K562 (cell line): ENCODE measurements around the gene RPP38. TPM values are rescaled to one million over a fixed set of nuclear protein-coding genes. Genes with fewer than 3 reads are reported as not detected.

Experiments
- ATAC-seq: fragments of 200-7000 bp; cut with Tn5 transposase; 3 replicates; pipeline ENCODE4 v1.9.1; 2020; ENCODE audit warnings: moderate library complexity
- BruUV-seq: library from RNA; stranded (reverse); fragments of 400-500 nt; replicated peaks from 2 replicates; lab custom pipeline; 2021; lab: Mats Ljungman, UMichigan
- CTCF ChIA-PET: fragments of 300-600 bp; formaldehyde crosslinking; extraction: SDS; loops from one replicate; lab custom pipeline; 2021; ENCODE audit warnings: low intra/inter-chr PET ratio; lab: Yijun Ruan, JAX
- POLR2A ChIA-PET: fragments of 300-600, 350-650 bp; sonication (Branson Sonifier 250); formaldehyde crosslinking; extraction: SDS; loops from one replicate; lab custom pipeline; 2021; ENCODE audit warnings: antibody characterized with exemption, inconsistent platforms; lab: Yijun Ruan, JAX
- DNase-seq, 4 experiments: peaks; one replicate each; pipeline versions ENCODE4 v3.0.0 to v3.0.0-alpha.2; 2011 to 2018; ENCODE audit warnings: low spot score in 3 of 4, mixed read lengths in 3 of 4; ENCODE audit errors: extremely low read depth in 1 of 4
- FAIRE-seq: peaks from 2 replicates; lab custom pipeline; 2011; peaks lifted over from hg19 to GRCh38; lab: Jason Lieb, UNC
- H2AFZ ChIP-seq: 2 replicates; pipeline ENCODE4 v1.6.0; 2011; ENCODE audit warnings: low read depth, low read length, control low read depth, inconsistent platforms
- H3K27ac ChIP-seq: fragments of 200-600 bp; 3 replicates; pipeline ENCODE4 v1.8.0; 2011; ENCODE audit warnings: low read depth, mild to moderate bottlenecking, control low read depth, inconsistent platforms, low read length, moderate library complexity, mixed read lengths; ENCODE audit errors: extremely low read depth
- H3K27me3 ChIP-seq, 2 experiments: fragments of 300-600 bp in 1 of 2; 2 replicates in 1 of 2; 3 replicates in 1 of 2; pipeline versions ENCODE4 v1.6.0 to v1.8.0; 2011; ENCODE audit warnings: inconsistent platforms in 2 of 2, low read length in 2 of 2, mild to moderate bottlenecking in 1 of 2, mixed read lengths in 1 of 2, moderate library complexity in 1 of 2; ENCODE audit not compliant: control insufficient read depth in 2 of 2, insufficient read depth in 2 of 2
- H3K36me3 ChIP-seq: fragments of 300-600 bp; 3 replicates; pipeline ENCODE4 v1.8.0; 2011; ENCODE audit warnings: mild to moderate bottlenecking, low read length, inconsistent platforms; ENCODE audit not compliant: control insufficient read depth, insufficient read depth
- H3K4me1 ChIP-seq, 2 experiments: fragments of 200-600 bp in 1 of 2; replicated peaks in 1 of 2; 2 replicates in 1 of 2; 3 replicates in 1 of 2; pipeline versions ENCODE4 v1.5.1 to v1.8.0; 2011; ENCODE audit warnings: inconsistent platforms in 2 of 2, low read length in 2 of 2, mild to moderate bottlenecking in 1 of 2, mixed read lengths in 1 of 2, moderate library complexity in 1 of 2; ENCODE audit not compliant: control insufficient read depth in 2 of 2, insufficient read depth in 2 of 2
- H3K4me2 ChIP-seq: 2 replicates; pipeline ENCODE4 v1.6.1; 2011; ENCODE audit warnings: low read length, control low read depth, inconsistent platforms, mixed read lengths; ENCODE audit not compliant: insufficient read depth
- H3K4me3 ChIP-seq: fragments of 200-600 bp; sonication (generic), shearing (Covaris generic); 2 replicates; pipeline ENCODE4 v1.5.1; 2016; ENCODE audit warnings: control low read depth, inconsistent platforms
- H3K79me2 ChIP-seq: fragments of 200-600 bp; 3 replicates; pipeline ENCODE4 v1.8.0; 2011; ENCODE audit warnings: low read length, inconsistent platforms; ENCODE audit not compliant: control insufficient read depth, insufficient read depth
- H3K9ac ChIP-seq, 2 experiments: 2 replicates each; pipeline versions ENCODE4 v1.6.0 to v1.6.1; 2011; ENCODE audit warnings: low read depth in 2 of 2, low read length in 2 of 2, control low read depth in 1 of 2, inconsistent platforms in 1 of 2, mild to moderate bottlenecking in 1 of 2, mixed read lengths in 1 of 2; ENCODE audit not compliant: insufficient read depth in 1 of 2
- H3K9me1 ChIP-seq: one replicate; pipeline ENCODE4 v1.6.0; 2011; ENCODE audit warnings: inconsistent platforms, mild to moderate bottlenecking, low read length, moderate library complexity; ENCODE audit not compliant: control insufficient read depth, insufficient read depth
- H3K9me3 ChIP-seq: replicated peaks from 2 replicates; pipeline ENCODE4 v1.5.1; 2011; ENCODE audit warnings: low read depth, low read length, inconsistent platforms; ENCODE audit not compliant: control insufficient read depth, insufficient read depth
- H4K20me1 ChIP-seq: replicated peaks from 2 replicates; pipeline ENCODE4 v1.6.1; 2011; ENCODE audit warnings: low read length, inconsistent platforms, mixed read lengths; ENCODE audit not compliant: control insufficient read depth, insufficient read depth
- ETV6 ChIP-seq, 3 experiments: fragments of 150-350 bp in 1 of 3; sonication (generic) in 1 of 3; formaldehyde crosslinking in 1 of 3; IDR thresholded peaks; 2 replicates each; pipeline versions ENCODE4 v1.6.1 to v1.8.0; 2014 to 2022; ENCODE audit warnings: borderline replicate concordance in 2 of 3, low read depth in 2 of 3, antibody characterized with exemption in 1 of 3, low read length in 1 of 3, mild to moderate bottlenecking in 1 of 3, missing genetic modification reagents in 1 of 3
- FIP1L1 ChIP-seq: fragments of 200-400 bp; formaldehyde crosslinking; IDR thresholded peaks from 2 replicates; pipeline ENCODE4 v1.6.1; 2018; ENCODE audit warnings: mild to moderate bottlenecking, low read depth, low read length; ENCODE audit not compliant: poor library complexity, severe bottlenecking
- HLTF ChIP-seq: fragments of 450-650 bp; IDR thresholded peaks from 2 replicates; pipeline ENCODE4 v1.6.1; 2016
- HNRNPH1 ChIP-seq: fragments of 200-400 bp; formaldehyde crosslinking; optimal IDR thresholded peaks from 2 replicates; pipeline ENCODE3; 2017; ENCODE audit warnings: low read depth, mild to moderate bottlenecking, low read length, moderate library complexity
- HNRNPK ChIP-seq: fragments of 200-400 bp; formaldehyde crosslinking; IDR thresholded peaks from one replicate; pipeline ENCODE4 v1.6.1; 2018; ENCODE audit warnings: mild to moderate bottlenecking, low read depth, low read length; ENCODE audit not compliant: poor library complexity, severe bottlenecking
- NFIC ChIP-seq: fragments of 450-650 bp; IDR thresholded peaks from 2 replicates; pipeline ENCODE4 v1.6.1; 2017; ENCODE audit warnings: mild to moderate bottlenecking, inconsistent platforms
- RBM17 ChIP-seq: fragments of 200-400 bp; formaldehyde crosslinking; IDR thresholded peaks from 2 replicates; pipeline ENCODE4 v1.6.1; 2017; ENCODE audit warnings: low read depth, mild to moderate bottlenecking, low read length, borderline replicate concordance
- SP2 ChIP-seq: IDR thresholded peaks from 2 replicates; pipeline ENCODE4 v1.6.1; 2011; ENCODE audit warnings: mild to moderate bottlenecking, low read depth, low read length, moderate library complexity; ENCODE audit not compliant: poor library complexity, severe bottlenecking; ENCODE audit errors: extremely low read depth
- SRSF1 ChIP-seq: fragments of 200-400 bp; formaldehyde crosslinking; IDR thresholded peaks from 2 replicates; pipeline ENCODE4 v1.6.1; 2017; ENCODE audit warnings: mild to moderate bottlenecking, low read depth, low read length, moderate library complexity
- TEAD2 ChIP-seq: fragments of 450-650 bp; IDR thresholded peaks from 2 replicates; pipeline ENCODE4 v1.6.1; 2016; ENCODE audit warnings: missing genetic modification characterization, control low read depth, missing compliant biosample characterization
- TRIM25 ChIP-seq: fragments of 450-650 bp; IDR thresholded peaks from 2 replicates; pipeline ENCODE4 v1.7.0; 2016; ENCODE audit warnings: borderline replicate concordance
- TRIM28 ChIP-seq: fragments of 450-650 bp; IDR thresholded peaks from 2 replicates; pipeline ENCODE4 v1.6.1; 2017
- XRCC3 ChIP-seq: fragments of 450-650 bp; IDR thresholded peaks from 2 replicates; pipeline ENCODE4 v1.6.1; 2017; ENCODE audit warnings: mild to moderate bottlenecking, moderate library complexity
- ZNF133 ChIP-seq: fragments of 250-450 bp; sonication (Bioruptor Pico); IDR thresholded peaks from 2 replicates; pipeline ENCODE4 v1.4.0; 2020; ENCODE audit warnings: mild to moderate bottlenecking
- ZNF644 ChIP-seq: fragments of 200-800 bp; sonication (Bioruptor generic); IDR thresholded peaks from 2 replicates; pipeline ENCODE4 v1.6.1; 2016; ENCODE audit warnings: low read depth, missing genetic modification characterization, missing compliant biosample characterization
- whole genome bisulfite sequencing: fragments of 100-300 bp; shearing (Covaris generic); methylation state at CpG from one replicate; pipeline ENCODE4 v1.1.6; 2016; ENCODE audit warnings: low coverage, mixed read lengths; ENCODE audit not compliant: insufficient coverage; ENCODE audit errors: missing lambda C conversion rate; 5-methylcytosine and 5-hydroxymethylcytosine counted together
- in situ Hi-C: fragments of 300-500 bp; cut with MboI; formaldehyde crosslinking; loops from 4 replicates; pipeline ENCODE4 v1.15.0; 2018; ENCODE audit warnings: inconsistent platforms, mixed read lengths
- intact Hi-C: fragments of 100-400 bp; cut with micrococcal nuclease; formaldehyde crosslinking; loops from 2 replicates; pipeline ENCODE4 v1.14.2; 2022
- polyA plus RNA-seq, 8 experiments: library from polyadenylated mRNA; depleted of rRNA in 4 of 8; stranded (reverse) in 5 of 8; unstranded in 3 of 8; fragments of >200 nt; fragmentation: Nextera tagmentation in 2 of 8; fragmentation: Illumina TruSeq in 1 of 8; extraction: Ambion mirVana in 2 of 8; extraction: Trizol in 1 of 8; gene quantifications; 2 replicates each; pipeline versions ENCODE4 v1.2.1 to v1.2.3, GENCODE V29; 2011 to 2014; ENCODE audit warnings: inconsistent platforms in 1 of 8, missing spikeins in 1 of 8
- total RNA-seq, 7 experiments: library from RNA; depleted of rRNA in 6 of 7; stranded (reverse); fragments of >200 nt in 6 of 7; fragmentation: Illumina TruSeq in 2 of 7; extraction: Trizol in 2 of 7; gene quantifications; 2 replicates each; pipeline versions ENCODE4 v1.2.1 to v1.2.3, GENCODE V29; 2011 to 2021; ENCODE audit warnings: low replicate concordance in 1 of 7
- TF ChIP-seq, protein P1 (sequence below): fragments of 250-450 bp; sonication (Bioruptor Pico); IDR thresholded peaks from 2 replicates; pipeline ENCODE4 v1.9.0; 2021; ENCODE audit warnings: mild to moderate bottlenecking, inconsistent platforms
- TF ChIP-seq, protein P2 (sequence below): fragments of 250-450 bp; sonication (Bioruptor Pico); IDR thresholded peaks from 2 replicates; pipeline ENCODE4 v1.8.0; 2022; ENCODE audit warnings: inconsistent platforms

Gene RPP38
- total and polyA plus RNA-seq, 9 of the 15 experiments (the other 6 are each of a cell fraction or from before 2014, with no cell fraction given): 26.3 to 58.6 (median 33.8) TPM

- DNase-seq: peak in 1 of 4 experiments; percentile 13
- FAIRE-seq: no peak
- Histone ChIP-seq H3K4me2 (no peak overlapping the region), H4K20me1 (no peaks in the 10 kb centered on the region), H2AFZ (0 out of 2 replicates have a peak overlapping the region, but pooled peaks have one; percentile 9), H3K9me1 (no peaks in the 10 kb centered on the region), H3K27me3 (peaks cover 3 to 7% of the 10 kb centered on the region in 2 experiments; a peak in 1 of 5 replicates), H3K4me1 (no peaks in the 10 kb centered on the region), H3K4me3 (no peak overlapping the region), H3K27ac (no peak overlapping the region), H3K36me3 (no peaks in the 10 kb centered on the region), H3K79me2 (no peaks in the 10 kb centered on the region), H3K9me3 (peaks cover 6% of the 10 kb centered on the region; the same call in 1 of the 2 replicates), H3K9ac (no peak overlapping the region)
- WGBS: 28% methylated on average over 5 of the region's 5 CpGs
- intact Hi-C loops: no loop called here
- CTCF ChIA-PET: no interaction called here
- POLR2A ChIA-PET: no interaction called here
- BruUV-seq: no TSS peak
- no peak for ATAC-seq
- in situ Hi-C loops: no loop called here
- TF ChIP-seq XRCC3 (no peak), TEAD2 (tag) (no peak), SP2 (no peak), ETV6 (IDR thresholded peaks at IDR 0.05; ENCODE audit: borderline replicate concordance in 1 of 2, low read depth in 2 of 2, low read length in 1 of 2) (no peak), ETV6 (CRISPR knock-in tag; IDR thresholded peaks at IDR 0.05; ENCODE audit: borderline replicate concordance) (no peak), HLTF (peak; percentile 83), TRIM25 (no peak), TRIM28 (peak; percentile 62; the same call in 1 of the 2 replicates), ZNF133 (CRISPR knock-in tag) (no peak), FIP1L1 (no peak), ZNF644 (no peak), SRSF1 (no peak), HNRNPH1 (no peak), HNRNPK (no peak), RBM17 (no peak), NFIC (no peak)
- TF ChIP-seq, protein P1, sequence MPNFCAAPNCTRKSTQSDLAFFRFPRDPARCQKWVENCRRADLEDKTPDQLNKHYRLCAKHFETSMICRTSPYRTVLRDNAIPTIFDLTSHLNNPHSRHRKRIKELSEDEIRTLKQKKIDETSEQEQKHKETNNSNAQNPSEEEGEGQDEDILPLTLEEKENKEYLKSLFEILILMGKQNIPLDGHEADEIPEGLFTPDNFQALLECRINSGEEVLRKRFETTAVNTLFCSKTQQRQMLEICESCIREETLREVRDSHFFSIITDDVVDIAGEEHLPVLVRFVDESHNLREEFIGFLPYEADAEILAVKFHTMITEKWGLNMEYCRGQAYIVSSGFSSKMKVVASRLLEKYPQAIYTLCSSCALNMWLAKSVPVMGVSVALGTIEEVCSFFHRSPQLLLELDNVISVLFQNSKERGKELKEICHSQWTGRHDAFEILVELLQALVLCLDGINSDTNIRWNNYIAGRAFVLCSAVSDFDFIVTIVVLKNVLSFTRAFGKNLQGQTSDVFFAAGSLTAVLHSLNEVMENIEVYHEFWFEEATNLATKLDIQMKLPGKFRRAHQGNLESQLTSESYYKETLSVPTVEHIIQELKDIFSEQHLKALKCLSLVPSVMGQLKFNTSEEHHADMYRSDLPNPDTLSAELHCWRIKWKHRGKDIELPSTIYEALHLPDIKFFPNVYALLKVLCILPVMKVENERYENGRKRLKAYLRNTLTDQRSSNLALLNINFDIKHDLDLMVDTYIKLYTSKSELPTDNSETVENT (CRISPR knock-in tag): no peak
- TF ChIP-seq, protein P2, sequence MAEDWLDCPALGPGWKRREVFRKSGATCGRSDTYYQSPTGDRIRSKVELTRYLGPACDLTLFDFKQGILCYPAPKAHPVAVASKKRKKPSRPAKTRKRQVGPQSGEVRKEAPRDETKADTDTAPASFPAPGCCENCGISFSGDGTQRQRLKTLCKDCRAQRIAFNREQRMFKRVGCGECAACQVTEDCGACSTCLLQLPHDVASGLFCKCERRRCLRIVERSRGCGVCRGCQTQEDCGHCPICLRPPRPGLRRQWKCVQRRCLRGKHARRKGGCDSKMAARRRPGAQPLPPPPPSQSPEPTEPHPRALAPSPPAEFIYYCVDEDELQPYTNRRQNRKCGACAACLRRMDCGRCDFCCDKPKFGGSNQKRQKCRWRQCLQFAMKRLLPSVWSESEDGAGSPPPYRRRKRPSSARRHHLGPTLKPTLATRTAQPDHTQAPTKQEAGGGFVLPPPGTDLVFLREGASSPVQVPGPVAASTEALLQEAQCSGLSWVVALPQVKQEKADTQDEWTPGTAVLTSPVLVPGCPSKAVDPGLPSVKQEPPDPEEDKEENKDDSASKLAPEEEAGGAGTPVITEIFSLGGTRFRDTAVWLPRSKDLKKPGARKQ (CRISPR knock-in tag): no peak
Observed at GRCh38 chr10:15072358-15072757, 24.8 kb upstream of the RPP38 start.
